SK-N-SH (cell line): ENCODE results near the gene ZNF665. TPM values are rescaled to one million over a fixed set of nuclear protein-coding genes. Genes with fewer than 3 reads are reported as not detected.

Source experiments
- CTCF ChIA-PET: fragments of 300-600, 350-600 bp; formaldehyde crosslinking; extraction: SDS; loops from one replicate; lab custom pipeline; 2021; lab: Yijun Ruan, JAX
- POLR2A ChIA-PET: fragments of 350-600 bp; sonication (Branson Sonifier 250); formaldehyde crosslinking; extraction: SDS; loops from one replicate; lab custom pipeline; 2020; ENCODE audit warnings: antibody characterized with exemption, inconsistent platforms; lab: Yijun Ruan, JAX
- DNase-seq: peaks from one replicate; pipeline ENCODE4 v3.0.0; 2012
- H2AFZ ChIP-seq: fragments of 200-600 bp; sonication (generic); 2 replicates; pipeline ENCODE4 v1.8.1; 2016; ENCODE audit warnings: antibody characterized with exemption, mild to moderate bottlenecking, low read depth
- H3F3A ChIP-seq: fragments of 200-600 bp; sonication (generic); replicated peaks from 2 replicates; pipeline ENCODE3; 2016; ENCODE audit warnings: antibody characterized with exemption, mild to moderate bottlenecking; ENCODE audit not compliant: insufficient read depth
- H3K27ac ChIP-seq, 2 experiments: fragments of 200-500 bp in 1 of 2; fragments of 200-600 bp in 1 of 2; sonication (Bioruptor generic) in 1 of 2; sonication (generic), shearing (Covaris generic) in 1 of 2; 2 replicates each; pipeline versions ENCODE4 v1.5.1 to v1.6.1; 2014 to 2016; ENCODE audit warnings: low read depth in 2 of 2, inconsistent platforms in 1 of 2, low read length in 1 of 2, mild to moderate bottlenecking in 1 of 2, mixed read lengths in 1 of 2
- H3K27me3 ChIP-seq: fragments of 200-600 bp; sonication (generic), shearing (Covaris generic); 2 replicates; pipeline ENCODE4 v1.6.1; 2016; ENCODE audit warnings: mixed run types; ENCODE audit not compliant: insufficient read depth
- H3K36me3 ChIP-seq, 2 experiments: fragments of 200-500 bp in 1 of 2; fragments of 200-600 bp in 1 of 2; sonication (Bioruptor generic) in 1 of 2; sonication (generic) in 1 of 2; replicated peaks in 1 of 2; 2 replicates each; pipeline versions ENCODE3 to v1.5.1; 2014 to 2016; ENCODE audit warnings: low read length in 1 of 2, mild to moderate bottlenecking in 1 of 2; ENCODE audit not compliant: insufficient read depth in 2 of 2, control insufficient read depth in 1 of 2
- H3K4me1 ChIP-seq, 2 experiments: fragments of 200-500 bp in 1 of 2; fragments of 200-600 bp in 1 of 2; sonication (Bioruptor generic) in 1 of 2; sonication (generic), shearing (Covaris generic) in 1 of 2; 2 replicates each; pipeline versions ENCODE4 v1.5.1 to v1.6.1; 2014 to 2016; ENCODE audit warnings: low read depth in 1 of 2, low read length in 1 of 2, mixed run types in 1 of 2; ENCODE audit not compliant: insufficient read depth in 2 of 2, control insufficient read depth in 1 of 2
- H3K4me2 ChIP-seq: fragments of 200-600 bp; sonication (generic), shearing (Covaris generic); 2 replicates; pipeline ENCODE4 v1.6.1; 2017; ENCODE audit warnings: mixed run types
- H3K4me3 ChIP-seq, 2 experiments: fragments of 200-500 bp in 1 of 2; fragments of 200-600 bp in 1 of 2; sonication (Bioruptor generic) in 1 of 2; sonication (generic), shearing (Covaris generic) in 1 of 2; 2 replicates each; pipeline versions ENCODE4 v1.5.1 to v1.8.1; 2014 to 2016; ENCODE audit warnings: low read depth in 2 of 2, inconsistent platforms in 1 of 2, low read length in 1 of 2, mild to moderate bottlenecking in 1 of 2, mixed read lengths in 1 of 2, moderate library complexity in 1 of 2
- H3K79me2 ChIP-seq: fragments of 200-600 bp; sonication (generic); 2 replicates; pipeline ENCODE4 v1.8.1; 2017; ENCODE audit warnings: mild to moderate bottlenecking; ENCODE audit not compliant: insufficient read depth
- H3K9ac ChIP-seq: fragments of 200-600 bp; sonication (generic); 2 replicates; pipeline ENCODE4 v1.6.1; 2017; ENCODE audit warnings: mixed run types
- H3K9me2 ChIP-seq: fragments of 200-600 bp; sonication (generic); 2 replicates; pipeline ENCODE4 v1.6.1; 2017; ENCODE audit warnings: mixed run types
- H3K9me3 ChIP-seq: fragments of 200-600 bp; sonication (generic); 2 replicates; pipeline ENCODE4 v1.6.1; 2017; ENCODE audit warnings: mixed run types, mild to moderate bottlenecking, moderate library complexity
- H4K20me1 ChIP-seq: fragments of 200-600 bp; sonication (generic); 2 replicates; pipeline ENCODE4 v1.6.1; 2017; ENCODE audit warnings: mild to moderate bottlenecking, mixed run types; ENCODE audit not compliant: insufficient read depth
- CHD2 ChIP-seq: fragments of 150-350 bp; IDR thresholded peaks from 2 replicates; pipeline ENCODE4 v1.6.1; 2018; ENCODE audit warnings: low read length; ENCODE audit not compliant: partially characterized antibody
- ELF1 ChIP-seq: IDR thresholded peaks from 2 replicates; pipeline ENCODE4 v1.4.0; 2012
- EP300 ChIP-seq, 2 experiments: IDR thresholded peaks; 2 replicates each; pipeline versions ENCODE4 v1.4.0 to v1.6.1; 2012; ENCODE audit warnings: borderline replicate concordance in 1 of 2, low read depth in 1 of 2, low read length in 1 of 2
- EZH2phosphoT487 ChIP-seq: fragments of 200-600 bp; sonication (generic); IDR thresholded peaks from 2 replicates; pipeline ENCODE4 v1.6.1; 2017; ENCODE audit warnings: low read depth, mixed run types, mild to moderate bottlenecking, antibody characterized with exemption, moderate library complexity, borderline replicate concordance
- FOSL2 ChIP-seq: IDR thresholded peaks from 2 replicates; pipeline ENCODE4 v1.4.0; 2012; ENCODE audit warnings: low read depth, mild to moderate bottlenecking, moderate library complexity, borderline replicate concordance
- FOXJ3 ChIP-seq: sonication (generic); formaldehyde crosslinking; IDR thresholded peaks from 2 replicates; pipeline ENCODE4 v1.5.1; 2020; ENCODE audit warnings: mild to moderate bottlenecking, missing genetic modification reagents
- FOXM1 ChIP-seq: IDR thresholded peaks from 2 replicates; pipeline ENCODE4 v1.4.0; 2012; ENCODE audit warnings: low read depth, mild to moderate bottlenecking
- GATA2 ChIP-seq: sonication (generic); formaldehyde crosslinking; IDR thresholded peaks from 2 replicates; pipeline ENCODE4 v1.5.0; 2020; ENCODE audit warnings: mild to moderate bottlenecking, missing genetic modification reagents
- JUND ChIP-seq: IDR thresholded peaks from 2 replicates; pipeline ENCODE4 v1.4.0; 2012
- MEF2A ChIP-seq: IDR thresholded peaks from 2 replicates; pipeline ENCODE4 v1.4.0; 2012; ENCODE audit warnings: low read depth, borderline replicate concordance
- NRF1 ChIP-seq: IDR thresholded peaks from 2 replicates; pipeline ENCODE4 v1.6.1; 2012; ENCODE audit warnings: low read depth, mild to moderate bottlenecking, low read length
- SIN3A ChIP-seq: IDR thresholded peaks from 2 replicates; pipeline ENCODE4 v1.6.1; 2012; ENCODE audit warnings: low read depth, mild to moderate bottlenecking, low read length, moderate library complexity, borderline replicate concordance
- SMC3 ChIP-seq: IDR thresholded peaks from 2 replicates; pipeline ENCODE4 v1.6.1; 2012; ENCODE audit warnings: low read depth, low read length, improper control_type of control experiment
- TCF12 ChIP-seq: IDR thresholded peaks from 2 replicates; pipeline ENCODE4 v1.4.0; 2012
- TEAD4 ChIP-seq: IDR thresholded peaks from 2 replicates; pipeline ENCODE4 v1.4.0; 2012; ENCODE audit warnings: mild to moderate bottlenecking, borderline replicate concordance; ENCODE audit not compliant: insufficient read depth
- WGBS: methylation state at CpG from one replicate; pipeline ENCODE4 v1.1.6; 2017; ENCODE audit warnings: low lambda C conversion rate; 5-methylcytosine and 5-hydroxymethylcytosine counted together
- polyA plus RNA-seq, 3 experiments: library from polyadenylated mRNA; depleted of rRNA; stranded (reverse); fragments of >200 nt; gene quantifications; 2 replicates each; pipeline ENCODE4 v1.2.3, GENCODE V29; 2012
- TF ChIP-seq, protein P1 (sequence below): IDR thresholded peaks from 2 replicates; pipeline ENCODE4; 2012
- TF ChIP-seq, protein P2 (sequence below): IDR thresholded peaks from 2 replicates; pipeline ENCODE4 v1.4.0; 2012; ENCODE audit warnings: low read depth, borderline replicate concordance
- TF ChIP-seq, protein P3 (sequence below): IDR thresholded peaks from 2 replicates; pipeline ENCODE4 v1.6.1; 2012; ENCODE audit warnings: mild to moderate bottlenecking, low read depth, low read length, moderate library complexity
- TF ChIP-seq, protein P4 (sequence below): fragments of 150-350 bp; IDR thresholded peaks from 2 replicates; pipeline ENCODE4 v1.6.1; 2017; ENCODE audit warnings: antibody characterized with exemption, low read length, low read depth, borderline replicate concordance

Gene ZNF665
- polyA plus RNA-seq, 1 of the 3 experiments (the other 2 are of a cell fraction), result 3.2 TPM

DNA sequence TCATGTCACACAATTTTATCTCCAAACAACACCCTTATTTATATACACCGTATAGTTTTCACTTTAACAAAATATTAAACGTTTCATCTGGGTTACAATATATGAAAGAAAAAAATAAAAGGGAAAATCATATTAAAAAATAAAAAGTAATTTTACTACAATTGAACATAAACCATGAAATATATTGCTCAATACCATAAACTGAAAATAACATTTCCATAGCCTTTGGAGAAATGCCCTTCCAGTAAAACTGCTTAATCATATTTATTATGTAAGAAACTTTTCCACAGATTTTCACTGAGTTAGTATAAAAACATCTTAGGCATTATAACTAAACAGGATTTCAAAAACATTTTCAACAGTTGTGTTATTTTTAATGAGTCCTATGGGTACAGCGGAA, 32.8 kb downstream of the ZNF665 start:
- CTCF ChIA-PET, result no interaction called here
- POLR2A ChIA-PET, result no interaction called here
- no peak overlapping the region for H3K4me3 ChIP-seq
- H2AFZ ChIP-seq, result no peak overlapping the region
- no peak for DNase-seq
- WGBS, result 55% methylated on average over 3 of the region's 3 CpGs
- H3F3A ChIP-seq, result peaks cover 3% of the 10 kb centered on the region
- no peaks in the 10 kb centered on the region for H3K9me2 ChIP-seq
- no peak overlapping the region for H3K4me2 ChIP-seq
- H3K9ac ChIP-seq, result no peak overlapping the region
- peaks cover 3% of the 10 kb centered on the region; the same call in 1 of the 2 replicates for H3K9me3 ChIP-seq
- peaks cover 0 to 2% of the 10 kb centered on the region in 2 experiments for H3K36me3 ChIP-seq
- H4K20me1 ChIP-seq, result no peaks in the 10 kb centered on the region
- no peak overlapping the region for H3K27ac ChIP-seq
- no peak for TF ChIP-seq MEF2A
- no peak for TF ChIP-seq EZH2phosphoT487
- TF ChIP-seq GATA2, result no peak
- no peak for TF ChIP-seq FOSL2
- no peak for TF ChIP-seq FOXM1
- TF ChIP-seq SIN3A, result no peak
- TF ChIP-seq, protein P1, sequence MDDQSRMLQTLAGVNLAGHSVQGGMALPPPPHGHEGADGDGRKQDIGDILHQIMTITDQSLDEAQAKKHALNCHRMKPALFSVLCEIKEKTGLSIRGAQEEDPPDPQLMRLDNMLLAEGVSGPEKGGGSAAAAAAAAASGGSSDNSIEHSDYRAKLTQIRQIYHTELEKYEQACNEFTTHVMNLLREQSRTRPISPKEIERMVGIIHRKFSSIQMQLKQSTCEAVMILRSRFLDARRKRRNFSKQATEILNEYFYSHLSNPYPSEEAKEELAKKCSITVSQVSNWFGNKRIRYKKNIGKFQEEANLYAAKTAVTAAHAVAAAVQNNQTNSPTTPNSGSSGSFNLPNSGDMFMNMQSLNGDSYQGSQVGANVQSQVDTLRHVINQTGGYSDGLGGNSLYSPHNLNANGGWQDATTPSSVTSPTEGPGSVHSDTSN, result no peak
- no peak for TF ChIP-seq CHD2
- TF ChIP-seq TCF12, result no peak
- no peak for TF ChIP-seq FOXJ3
- TF ChIP-seq, protein P2, sequence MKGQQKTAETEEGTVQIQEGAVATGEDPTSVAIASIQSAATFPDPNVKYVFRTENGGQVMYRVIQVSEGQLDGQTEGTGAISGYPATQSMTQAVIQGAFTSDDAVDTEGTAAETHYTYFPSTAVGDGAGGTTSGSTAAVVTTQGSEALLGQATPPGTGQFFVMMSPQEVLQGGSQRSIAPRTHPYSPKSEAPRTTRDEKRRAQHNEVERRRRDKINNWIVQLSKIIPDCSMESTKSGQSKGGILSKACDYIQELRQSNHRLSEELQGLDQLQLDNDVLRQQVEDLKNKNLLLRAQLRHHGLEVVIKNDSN, result no peak
- TF ChIP-seq, protein P3, sequence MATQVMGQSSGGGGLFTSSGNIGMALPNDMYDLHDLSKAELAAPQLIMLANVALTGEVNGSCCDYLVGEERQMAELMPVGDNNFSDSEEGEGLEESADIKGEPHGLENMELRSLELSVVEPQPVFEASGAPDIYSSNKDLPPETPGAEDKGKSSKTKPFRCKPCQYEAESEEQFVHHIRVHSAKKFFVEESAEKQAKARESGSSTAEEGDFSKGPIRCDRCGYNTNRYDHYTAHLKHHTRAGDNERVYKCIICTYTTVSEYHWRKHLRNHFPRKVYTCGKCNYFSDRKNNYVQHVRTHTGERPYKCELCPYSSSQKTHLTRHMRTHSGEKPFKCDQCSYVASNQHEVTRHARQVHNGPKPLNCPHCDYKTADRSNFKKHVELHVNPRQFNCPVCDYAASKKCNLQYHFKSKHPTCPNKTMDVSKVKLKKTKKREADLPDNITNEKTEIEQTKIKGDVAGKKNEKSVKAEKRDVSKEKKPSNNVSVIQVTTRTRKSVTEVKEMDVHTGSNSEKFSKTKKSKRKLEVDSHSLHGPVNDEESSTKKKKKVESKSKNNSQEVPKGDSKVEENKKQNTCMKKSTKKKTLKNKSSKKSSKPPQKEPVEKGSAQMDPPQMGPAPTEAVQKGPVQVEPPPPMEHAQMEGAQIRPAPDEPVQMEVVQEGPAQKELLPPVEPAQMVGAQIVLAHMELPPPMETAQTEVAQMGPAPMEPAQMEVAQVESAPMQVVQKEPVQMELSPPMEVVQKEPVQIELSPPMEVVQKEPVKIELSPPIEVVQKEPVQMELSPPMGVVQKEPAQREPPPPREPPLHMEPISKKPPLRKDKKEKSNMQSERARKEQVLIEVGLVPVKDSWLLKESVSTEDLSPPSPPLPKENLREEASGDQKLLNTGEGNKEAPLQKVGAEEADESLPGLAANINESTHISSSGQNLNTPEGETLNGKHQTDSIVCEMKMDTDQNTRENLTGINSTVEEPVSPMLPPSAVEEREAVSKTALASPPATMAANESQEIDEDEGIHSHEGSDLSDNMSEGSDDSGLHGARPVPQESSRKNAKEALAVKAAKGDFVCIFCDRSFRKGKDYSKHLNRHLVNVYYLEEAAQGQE, result no peak
- TF ChIP-seq TEAD4, result no peak
- TF ChIP-seq SMC3, result no peak
- TF ChIP-seq NRF1, result no peak
- TF ChIP-seq ELF1, result no peak
- TF ChIP-seq JUND, result no peak
- TF ChIP-seq EP300 (IDR thresholded peaks at IDR 0.05; ENCODE audit: borderline replicate concordance in 1 of 2, low read depth in 1 of 2, low read length in 1 of 2), result no peak
- TF ChIP-seq, protein P4, sequence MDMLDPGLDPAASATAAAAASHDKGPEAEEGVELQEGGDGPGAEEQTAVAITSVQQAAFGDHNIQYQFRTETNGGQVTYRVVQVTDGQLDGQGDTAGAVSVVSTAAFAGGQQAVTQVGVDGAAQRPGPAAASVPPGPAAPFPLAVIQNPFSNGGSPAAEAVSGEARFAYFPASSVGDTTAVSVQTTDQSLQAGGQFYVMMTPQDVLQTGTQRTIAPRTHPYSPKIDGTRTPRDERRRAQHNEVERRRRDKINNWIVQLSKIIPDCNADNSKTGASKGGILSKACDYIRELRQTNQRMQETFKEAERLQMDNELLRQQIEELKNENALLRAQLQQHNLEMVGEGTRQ, result no peak
- H3K27me3 ChIP-seq, result no peaks in the 10 kb centered on the region
- peaks cover 0 to 6% of the 10 kb centered on the region in 2 experiments; a peak in 1 of 4 replicates for H3K4me1 ChIP-seq
- peaks cover 26% of the 10 kb centered on the region; the same call in 1 of the 2 replicates for H3K79me2 ChIP-seq
